Measurements from ENCODE around the gene RFX2. TPM values are rescaled to one million over a fixed set of nuclear protein-coding genes. Genes with fewer than 3 reads are reported as not detected.
"Not testable (repeated sequence)": the region's sequence is repeated elsewhere in the genome, so short reads cannot be mapped to it uniquely, and the experiment has no call there.

RFX2 gene
- total RNA-seq, 1 experiment from 2014 or later, result 4.6 TPM

DNA sequence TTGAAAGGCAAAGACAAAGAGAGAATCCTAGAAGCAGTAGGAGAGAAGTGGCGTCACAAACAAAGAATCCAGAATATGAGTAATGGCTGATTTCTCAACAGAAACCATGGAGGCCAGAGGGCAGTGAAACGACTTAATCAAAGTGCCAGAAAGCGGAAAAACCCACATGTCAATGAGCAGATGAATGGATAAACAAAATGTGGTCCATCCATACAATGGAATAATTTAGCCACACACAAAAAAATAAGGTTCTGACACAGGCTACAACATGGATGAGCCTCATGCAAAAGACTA is 80.1 kb downstream of the RFX2 start (continued):
- TF ChIP-seq TEAD1 (CRISPR knock-in tag; IDR thresholded peaks at IDR 0.05) (no peak), NFE2L1 (CRISPR knock-in tag; IDR thresholded peaks at IDR 0.05) (no peak), NR2C2 (CRISPR knock-in tag; IDR thresholded peaks at IDR 0.05) (no peak), FOXJ3 (CRISPR knock-in tag; IDR thresholded peaks at IDR 0.05; ENCODE audit: borderline replicate concordance) (no peak), MLX (CRISPR knock-in tag; IDR thresholded peaks at IDR 0.05) (no peak)

GRCh38 chr19:6026390-6027227 is 83.7 kb downstream of the RFX2 start:
- H3K27ac Mint-ChIP-seq, result no peak overlapping the region
- no peaks in the 10 kb centered on the region for H3K9me3 Mint-ChIP-seq
- H3K4me1 Mint-ChIP-seq, result 0 out of 2 replicates have a peak, but pooled peaks cover 6% of the 10 kb centered on the region
- no peak for TF ChIP-seq ZNF317 (CRISPR knock-in tag; IDR thresholded peaks at IDR 0.05; ENCODE audit: borderline replicate concordance, low read depth)
- TF ChIP-seq TP53 (CRISPR knock-in tag; IDR thresholded peaks at IDR 0.05), result no peak
- no peak for TF ChIP-seq USF1 (CRISPR knock-in tag; IDR thresholded peaks at IDR 0.05)
- TF ChIP-seq, protein P1, sequence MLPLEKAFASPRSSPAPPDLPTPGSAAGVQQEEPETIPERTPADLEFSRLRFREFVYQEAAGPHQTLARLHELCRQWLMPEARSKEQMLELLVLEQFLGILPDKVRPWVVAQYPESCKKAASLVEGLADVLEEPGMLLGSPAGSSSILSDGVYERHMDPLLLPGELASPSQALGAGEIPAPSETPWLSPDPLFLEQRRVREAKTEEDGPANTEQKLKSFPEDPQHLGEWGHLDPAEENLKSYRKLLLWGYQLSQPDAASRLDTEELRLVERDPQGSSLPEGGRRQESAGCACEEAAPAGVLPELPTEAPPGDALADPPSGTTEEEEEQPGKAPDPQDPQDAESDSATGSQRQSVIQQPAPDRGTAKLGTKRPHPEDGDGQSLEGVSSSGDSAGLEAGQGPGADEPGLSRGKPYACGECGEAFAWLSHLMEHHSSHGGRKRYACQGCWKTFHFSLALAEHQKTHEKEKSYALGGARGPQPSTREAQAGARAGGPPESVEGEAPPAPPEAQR (CRISPR knock-in tag; IDR thresholded peaks at IDR 0.05), result no peak
- TF ChIP-seq ZBTB43 (CRISPR knock-in tag; IDR thresholded peaks at IDR 0.05), result no peak
- no peak for TF ChIP-seq EMX1 (CRISPR knock-in tag; IDR thresholded peaks at IDR 0.05)
- no peak for TF ChIP-seq MLX (CRISPR knock-in tag; IDR thresholded peaks at IDR 0.05)
- TF ChIP-seq, protein P2, sequence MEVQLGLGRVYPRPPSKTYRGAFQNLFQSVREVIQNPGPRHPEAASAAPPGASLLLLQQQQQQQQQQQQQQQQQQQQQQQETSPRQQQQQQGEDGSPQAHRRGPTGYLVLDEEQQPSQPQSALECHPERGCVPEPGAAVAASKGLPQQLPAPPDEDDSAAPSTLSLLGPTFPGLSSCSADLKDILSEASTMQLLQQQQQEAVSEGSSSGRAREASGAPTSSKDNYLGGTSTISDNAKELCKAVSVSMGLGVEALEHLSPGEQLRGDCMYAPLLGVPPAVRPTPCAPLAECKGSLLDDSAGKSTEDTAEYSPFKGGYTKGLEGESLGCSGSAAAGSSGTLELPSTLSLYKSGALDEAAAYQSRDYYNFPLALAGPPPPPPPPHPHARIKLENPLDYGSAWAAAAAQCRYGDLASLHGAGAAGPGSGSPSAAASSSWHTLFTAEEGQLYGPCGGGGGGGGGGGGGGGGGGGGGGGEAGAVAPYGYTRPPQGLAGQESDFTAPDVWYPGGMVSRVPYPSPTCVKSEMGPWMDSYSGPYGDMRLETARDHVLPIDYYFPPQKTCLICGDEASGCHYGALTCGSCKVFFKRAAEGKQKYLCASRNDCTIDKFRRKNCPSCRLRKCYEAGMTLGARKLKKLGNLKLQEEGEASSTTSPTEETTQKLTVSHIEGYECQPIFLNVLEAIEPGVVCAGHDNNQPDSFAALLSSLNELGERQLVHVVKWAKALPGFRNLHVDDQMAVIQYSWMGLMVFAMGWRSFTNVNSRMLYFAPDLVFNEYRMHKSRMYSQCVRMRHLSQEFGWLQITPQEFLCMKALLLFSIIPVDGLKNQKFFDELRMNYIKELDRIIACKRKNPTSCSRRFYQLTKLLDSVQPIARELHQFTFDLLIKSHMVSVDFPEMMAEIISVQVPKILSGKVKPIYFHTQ (CRISPR knock-in tag; IDR thresholded peaks at IDR 0.05), result no peak
- TF ChIP-seq JAZF1 (CRISPR knock-in tag; IDR thresholded peaks at IDR 0.05), result no peak
- TF ChIP-seq, protein P3, sequence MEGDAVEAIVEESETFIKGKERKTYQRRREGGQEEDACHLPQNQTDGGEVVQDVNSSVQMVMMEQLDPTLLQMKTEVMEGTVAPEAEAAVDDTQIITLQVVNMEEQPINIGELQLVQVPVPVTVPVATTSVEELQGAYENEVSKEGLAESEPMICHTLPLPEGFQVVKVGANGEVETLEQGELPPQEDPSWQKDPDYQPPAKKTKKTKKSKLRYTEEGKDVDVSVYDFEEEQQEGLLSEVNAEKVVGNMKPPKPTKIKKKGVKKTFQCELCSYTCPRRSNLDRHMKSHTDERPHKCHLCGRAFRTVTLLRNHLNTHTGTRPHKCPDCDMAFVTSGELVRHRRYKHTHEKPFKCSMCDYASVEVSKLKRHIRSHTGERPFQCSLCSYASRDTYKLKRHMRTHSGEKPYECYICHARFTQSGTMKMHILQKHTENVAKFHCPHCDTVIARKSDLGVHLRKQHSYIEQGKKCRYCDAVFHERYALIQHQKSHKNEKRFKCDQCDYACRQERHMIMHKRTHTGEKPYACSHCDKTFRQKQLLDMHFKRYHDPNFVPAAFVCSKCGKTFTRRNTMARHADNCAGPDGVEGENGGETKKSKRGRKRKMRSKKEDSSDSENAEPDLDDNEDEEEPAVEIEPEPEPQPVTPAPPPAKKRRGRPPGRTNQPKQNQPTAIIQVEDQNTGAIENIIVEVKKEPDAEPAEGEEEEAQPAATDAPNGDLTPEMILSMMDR (IDR thresholded peaks at IDR 0.05), result no peak
- TF ChIP-seq ZNF219 (CRISPR knock-in tag; IDR thresholded peaks at IDR 0.05; ENCODE audit: borderline replicate concordance), result no peak
- TF ChIP-seq, protein P4, sequence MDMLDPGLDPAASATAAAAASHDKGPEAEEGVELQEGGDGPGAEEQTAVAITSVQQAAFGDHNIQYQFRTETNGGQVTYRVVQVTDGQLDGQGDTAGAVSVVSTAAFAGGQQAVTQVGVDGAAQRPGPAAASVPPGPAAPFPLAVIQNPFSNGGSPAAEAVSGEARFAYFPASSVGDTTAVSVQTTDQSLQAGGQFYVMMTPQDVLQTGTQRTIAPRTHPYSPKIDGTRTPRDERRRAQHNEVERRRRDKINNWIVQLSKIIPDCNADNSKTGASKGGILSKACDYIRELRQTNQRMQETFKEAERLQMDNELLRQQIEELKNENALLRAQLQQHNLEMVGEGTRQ (CRISPR knock-in tag; IDR thresholded peaks at IDR 0.05), result no peak
- TF ChIP-seq ATF6 (CRISPR knock-in tag; IDR thresholded peaks at IDR 0.05), result no peak
- TF ChIP-seq PRRX2 (CRISPR knock-in tag; IDR thresholded peaks at IDR 0.05), result no peak
- no peak for TF ChIP-seq ZNF423 (CRISPR knock-in tag; IDR thresholded peaks at IDR 0.05)
- no peak for TF ChIP-seq TEAD1 (CRISPR knock-in tag; IDR thresholded peaks at IDR 0.05)
- no peak for TF ChIP-seq HMGA2 (CRISPR knock-in tag; IDR thresholded peaks at IDR 0.05)
- ChIA-PET CTCF (interaction anchor here (1.1 to 3.1 kb wide), 4 partner anchors 22 to 223 kb away, joined by 3 to 13 read pairs (median 6); no protein-coding TSS in a partner anchor), POLR2A (interaction anchor here (0.7 kb wide), 1 partner anchor 794 kb away, joined by 3 read pairs; no protein-coding TSS in a partner anchor)
- H3K27me3 Mint-ChIP-seq (ENCODE audit: low read depth), result peaks cover 12% of the 10 kb centered on the region
- DNase-seq (ENCODE audit: low spot score) (no peak), ATAC-seq (no peak)
- H3K4me3 Mint-ChIP-seq, result no peak overlapping the region
- H3K36me3 Mint-ChIP-seq, result no peaks in the 10 kb centered on the region

GRCh38 chr19:6024756-6025155 is 85.5 kb downstream of the RFX2 start:
- ATAC-seq; H3K36me3 Mint-ChIP-seq; H3K4me1 Mint-ChIP-seq; H3K27ac Mint-ChIP-seq; H3K9me3 Mint-ChIP-seq; H3K4me3 Mint-ChIP-seq; POLR2A ChIA-PET; DNase-seq (ENCODE audit: low spot score): not testable (repeated sequence)
- CTCF ChIA-PET, result interaction anchor here (0.7 to 3.1 kb wide), 2 partner anchors 37 to 221 kb away, joined by 4 to 13 read pairs; no protein-coding TSS in a partner anchor
- peaks cover 12% of the 10 kb centered on the region for H3K27me3 Mint-ChIP-seq (ENCODE audit: low read depth)

Measured in WTC11 (cell line).